AG09309 (cell line): ENCODE results near the gene WDR76.
"Not testable (repeated sequence)": the region's sequence is repeated elsewhere in the genome, so short reads cannot be mapped to it uniquely, and the experiment has no call there.

Experiments
- DNase-seq: peaks from one replicate; pipeline ENCODE4 v3.0.0-alpha.2; 2010; ENCODE audit warnings: low read depth
- H3K4me3 ChIP-seq: 2 replicates; pipeline ENCODE4 v1.5.1; 2011; ENCODE audit warnings: mild to moderate bottlenecking, low read depth, low read length, moderate library complexity; ENCODE audit not compliant: control insufficient read depth
- TF ChIP-seq, protein P1 (sequence below): IDR thresholded peaks from 2 replicates; pipeline ENCODE4 v1.5.1; 2011; ENCODE audit warnings: mild to moderate bottlenecking, low read depth, low read length, inconsistent platforms; ENCODE audit not compliant: insufficient read depth, control insufficient read depth; ENCODE audit errors: missing control alignments

The WDR76 gene

DNA sequence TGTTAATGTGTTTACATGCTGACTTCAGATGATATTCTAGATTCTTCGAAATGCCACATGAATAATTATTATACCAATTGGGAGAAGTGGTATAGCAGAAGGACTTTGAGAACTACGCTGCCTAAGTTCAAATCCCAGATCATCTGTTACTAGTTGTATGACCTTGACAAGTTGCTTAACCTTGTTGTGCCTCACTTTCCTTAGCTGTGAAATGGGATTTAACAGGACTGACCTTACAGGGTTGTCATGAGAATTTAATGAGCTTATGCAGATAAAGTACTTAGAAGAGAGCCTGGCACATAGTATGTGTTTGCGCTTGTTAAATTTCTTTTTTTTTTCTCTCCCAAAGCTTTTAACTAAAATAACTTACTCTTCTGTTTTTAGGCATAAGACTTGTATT lies 24.4 kb downstream of the WDR76 start:
- H3K4me3 ChIP-seq = no peak overlapping the region
- TF ChIP-seq, protein P1, sequence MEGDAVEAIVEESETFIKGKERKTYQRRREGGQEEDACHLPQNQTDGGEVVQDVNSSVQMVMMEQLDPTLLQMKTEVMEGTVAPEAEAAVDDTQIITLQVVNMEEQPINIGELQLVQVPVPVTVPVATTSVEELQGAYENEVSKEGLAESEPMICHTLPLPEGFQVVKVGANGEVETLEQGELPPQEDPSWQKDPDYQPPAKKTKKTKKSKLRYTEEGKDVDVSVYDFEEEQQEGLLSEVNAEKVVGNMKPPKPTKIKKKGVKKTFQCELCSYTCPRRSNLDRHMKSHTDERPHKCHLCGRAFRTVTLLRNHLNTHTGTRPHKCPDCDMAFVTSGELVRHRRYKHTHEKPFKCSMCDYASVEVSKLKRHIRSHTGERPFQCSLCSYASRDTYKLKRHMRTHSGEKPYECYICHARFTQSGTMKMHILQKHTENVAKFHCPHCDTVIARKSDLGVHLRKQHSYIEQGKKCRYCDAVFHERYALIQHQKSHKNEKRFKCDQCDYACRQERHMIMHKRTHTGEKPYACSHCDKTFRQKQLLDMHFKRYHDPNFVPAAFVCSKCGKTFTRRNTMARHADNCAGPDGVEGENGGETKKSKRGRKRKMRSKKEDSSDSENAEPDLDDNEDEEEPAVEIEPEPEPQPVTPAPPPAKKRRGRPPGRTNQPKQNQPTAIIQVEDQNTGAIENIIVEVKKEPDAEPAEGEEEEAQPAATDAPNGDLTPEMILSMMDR = no peak
- no peak for DNase-seq

DNA sequence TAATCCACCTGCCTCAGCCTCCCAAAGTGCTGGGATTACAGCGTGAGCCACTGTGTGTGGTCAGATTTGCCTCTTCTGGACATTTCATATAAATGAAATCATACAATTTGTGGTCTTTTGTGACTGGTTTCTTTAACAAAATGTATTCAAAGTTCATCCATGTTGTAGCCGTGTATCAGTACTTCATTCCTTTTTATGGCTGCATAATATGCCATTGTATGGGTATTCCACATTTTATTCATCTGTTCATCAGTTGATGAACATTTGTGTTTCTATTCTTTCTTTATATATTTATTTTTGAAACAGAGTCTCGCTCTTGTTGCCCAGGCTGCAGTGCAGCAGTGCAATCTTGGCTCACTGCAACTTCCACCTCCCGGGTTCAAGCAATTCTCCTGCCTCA lies 25.8 kb downstream of the WDR76 start:
- TF ChIP-seq, protein P1 = no peak
- no peak overlapping the region for H3K4me3 ChIP-seq
- DNase-seq = no peak

DNA sequence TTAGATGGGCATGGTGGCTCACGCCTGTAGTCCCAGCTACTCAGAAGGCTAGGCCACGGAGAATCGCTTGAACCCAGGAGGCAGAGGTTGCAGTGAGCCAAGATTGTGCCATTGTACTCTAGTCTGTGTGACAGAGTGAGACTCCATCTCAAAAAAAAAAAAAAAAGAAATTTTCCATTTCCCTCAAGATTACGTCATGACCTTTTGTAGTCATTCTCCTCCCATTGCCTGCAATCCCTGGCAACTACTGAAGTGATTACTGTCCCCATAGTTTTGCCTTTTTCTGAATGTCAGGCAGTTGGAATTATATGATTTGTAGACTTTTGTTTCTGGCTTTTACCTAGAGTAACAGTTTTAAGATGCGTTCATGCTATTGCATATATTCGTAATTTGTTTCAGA lies 28.0 kb downstream of the WDR76 start:
- no peak for DNase-seq
- no peak overlapping the region for H3K4me3 ChIP-seq
- TF ChIP-seq, protein P1 = no peak

DNA sequence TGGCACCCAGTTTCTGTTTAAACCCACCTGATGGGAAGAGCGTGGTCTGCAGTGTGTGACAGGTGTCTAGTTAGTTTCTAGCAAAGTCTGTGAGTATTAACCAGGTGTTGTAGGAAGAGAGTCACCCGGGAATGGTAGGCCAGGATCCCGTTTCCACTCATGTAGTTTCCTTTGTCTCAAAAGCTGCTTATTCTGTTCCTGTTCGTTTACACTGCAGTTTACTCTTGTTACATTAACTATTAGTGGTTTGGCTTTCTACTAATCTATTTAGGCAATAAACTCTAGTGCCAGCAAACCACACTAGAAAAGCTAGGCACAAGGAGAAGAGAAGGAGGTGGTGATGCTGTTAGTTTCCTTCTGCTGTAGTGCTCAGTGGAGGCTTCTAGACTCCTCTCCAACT lies 32.7 kb downstream of the WDR76 start:
- no peak overlapping the region for H3K4me3 ChIP-seq
- TF ChIP-seq, protein P1 = no peak
- no peak for DNase-seq

DNA sequence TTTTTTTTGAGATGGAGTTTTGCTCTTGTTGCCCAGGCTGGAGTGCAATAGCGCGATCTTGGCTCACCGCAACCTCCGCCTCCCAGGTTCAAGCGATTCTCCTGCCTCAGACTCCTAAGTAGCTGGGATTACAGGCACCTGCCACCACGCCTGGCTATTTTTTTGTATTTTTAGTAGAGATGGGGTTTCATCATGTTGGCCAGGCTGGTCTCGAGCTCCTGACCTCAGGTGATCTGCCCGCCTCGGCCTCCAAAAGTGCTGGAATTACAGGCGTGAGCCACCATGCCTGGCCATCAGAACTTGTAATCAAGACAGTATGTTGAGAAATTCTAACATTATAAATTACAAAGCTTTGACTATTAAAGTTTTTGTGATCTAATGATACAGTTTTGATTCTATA lies 39.8 kb downstream of the WDR76 start:
- DNase-seq = not testable (repeated sequence)

DNA sequence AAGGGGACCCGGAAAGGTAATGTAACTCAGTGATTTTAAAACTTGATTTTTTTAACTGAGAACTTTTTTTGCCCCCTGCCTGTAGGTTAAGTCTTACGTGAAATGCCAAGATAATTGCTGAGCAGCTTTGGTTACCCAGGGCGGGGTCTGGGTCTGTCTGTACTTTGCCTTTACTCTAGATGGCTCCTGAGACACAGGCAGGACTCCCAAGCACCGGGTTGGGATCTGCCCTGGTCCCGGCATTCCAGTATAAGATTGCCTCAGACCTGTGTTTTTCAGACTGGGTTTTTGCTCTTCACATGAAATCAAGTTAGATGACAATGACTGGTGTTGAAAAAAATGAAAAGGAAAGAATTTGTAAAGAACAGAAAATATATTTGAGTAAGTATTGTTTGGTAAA lies 40.3 kb downstream of the WDR76 start:
- TF ChIP-seq, protein P1 = no peak
- no peak overlapping the region for H3K4me3 ChIP-seq
- DNase-seq = no peak

More for the DNA sequence above, 39.8 kb downstream of the WDR76 start:
- not testable (repeated sequence) for H3K4me3 ChIP-seq

DNA sequence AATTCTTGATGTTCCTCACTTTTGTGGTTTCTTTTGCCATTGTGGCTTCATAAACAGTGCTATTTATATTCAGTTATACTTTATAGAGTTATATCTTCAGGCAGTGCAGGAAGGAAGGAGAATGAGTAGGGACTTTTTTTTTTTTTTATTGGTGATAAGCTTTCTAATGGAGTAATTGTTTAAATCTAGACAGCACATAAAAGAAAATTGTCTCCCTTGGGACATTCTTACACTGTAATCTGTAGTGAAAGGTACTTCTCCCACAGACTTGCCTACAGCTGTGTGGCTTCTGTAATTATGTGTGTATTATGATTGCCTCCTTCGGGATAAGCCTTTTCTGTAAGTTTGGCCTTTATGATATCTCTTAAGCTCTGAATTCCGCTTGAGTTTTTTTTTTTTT lies 41.6 kb downstream of the WDR76 start:
- no peak overlapping the region for H3K4me3 ChIP-seq
- no peak for DNase-seq
- TF ChIP-seq, protein P1 = no peak
